Retinal pigment epithelial cell (primary cell): Measurements from ENCODE around the gene CENPU.

ENCODE experiments used
- DNase-seq: peaks from one replicate; pipeline ENCODE4 v3.0.0-alpha.2; 2010; ENCODE audit warnings: low read depth
- H3K4me3 ChIP-seq: 2 replicates; pipeline ENCODE4 v1.5.1; 2011; ENCODE audit warnings: mild to moderate bottlenecking, low read length, control low read depth, moderate library complexity
- TF ChIP-seq, protein P1 (sequence below): conservative IDR thresholded peaks from 2 replicates; pipeline ENCODE4 v1.5.1; 2011; ENCODE audit warnings: low read depth, low read length, control low read depth, inconsistent platforms

CENPU gene

DNA sequence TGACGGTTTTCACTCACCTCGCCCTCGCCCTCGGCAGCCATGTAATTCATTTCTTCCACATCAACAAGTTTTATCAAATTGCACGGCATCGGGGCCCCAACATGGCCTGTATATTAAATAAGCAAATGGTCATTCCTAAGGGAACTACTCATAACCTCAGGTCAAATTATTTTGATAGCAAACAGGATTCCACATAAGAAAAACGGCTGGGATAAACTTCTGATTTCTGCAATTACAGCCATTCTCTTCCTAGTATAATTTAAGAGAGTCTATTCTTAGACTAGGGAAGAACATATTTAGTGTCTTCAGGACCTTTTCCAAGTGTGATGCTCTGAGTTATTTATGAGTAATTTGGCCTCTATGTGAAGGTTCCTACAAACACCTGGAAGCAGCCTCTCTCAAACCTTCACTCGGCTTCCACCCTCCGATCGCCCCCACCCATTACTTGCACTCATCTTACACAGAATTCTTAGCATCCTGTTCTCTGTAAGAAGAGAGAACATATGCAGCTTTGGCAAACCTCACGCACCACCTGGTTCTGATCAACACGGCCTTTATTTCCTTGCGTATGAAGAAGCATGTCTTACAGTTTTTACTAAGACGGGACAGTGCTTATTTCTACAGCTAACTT lies 29.4 kb upstream of the CENPU start:
- H3K4me3 ChIP-seq, result no peak overlapping the region

DNA sequence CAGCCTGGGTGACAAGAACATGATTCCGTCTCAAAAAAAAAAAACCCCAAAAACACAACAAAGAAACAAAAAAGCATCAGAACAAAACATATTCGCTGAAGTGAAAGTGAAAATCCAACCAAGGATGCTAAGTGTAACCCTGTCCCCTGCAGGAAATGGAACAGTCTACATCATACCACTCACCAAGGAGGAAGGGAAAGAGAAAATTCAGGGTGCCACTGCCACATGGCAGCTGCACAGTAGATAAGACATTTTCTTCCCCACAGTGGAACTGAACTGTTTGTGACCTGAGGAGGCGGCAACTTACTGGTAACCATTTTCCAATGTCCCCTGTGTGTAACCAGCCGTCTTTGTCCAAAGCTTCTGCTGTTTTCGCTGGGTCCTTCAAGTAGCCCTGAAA lies 28.2 kb upstream of the CENPU start:
- no peak for DNase-seq
- TF ChIP-seq, protein P1, sequence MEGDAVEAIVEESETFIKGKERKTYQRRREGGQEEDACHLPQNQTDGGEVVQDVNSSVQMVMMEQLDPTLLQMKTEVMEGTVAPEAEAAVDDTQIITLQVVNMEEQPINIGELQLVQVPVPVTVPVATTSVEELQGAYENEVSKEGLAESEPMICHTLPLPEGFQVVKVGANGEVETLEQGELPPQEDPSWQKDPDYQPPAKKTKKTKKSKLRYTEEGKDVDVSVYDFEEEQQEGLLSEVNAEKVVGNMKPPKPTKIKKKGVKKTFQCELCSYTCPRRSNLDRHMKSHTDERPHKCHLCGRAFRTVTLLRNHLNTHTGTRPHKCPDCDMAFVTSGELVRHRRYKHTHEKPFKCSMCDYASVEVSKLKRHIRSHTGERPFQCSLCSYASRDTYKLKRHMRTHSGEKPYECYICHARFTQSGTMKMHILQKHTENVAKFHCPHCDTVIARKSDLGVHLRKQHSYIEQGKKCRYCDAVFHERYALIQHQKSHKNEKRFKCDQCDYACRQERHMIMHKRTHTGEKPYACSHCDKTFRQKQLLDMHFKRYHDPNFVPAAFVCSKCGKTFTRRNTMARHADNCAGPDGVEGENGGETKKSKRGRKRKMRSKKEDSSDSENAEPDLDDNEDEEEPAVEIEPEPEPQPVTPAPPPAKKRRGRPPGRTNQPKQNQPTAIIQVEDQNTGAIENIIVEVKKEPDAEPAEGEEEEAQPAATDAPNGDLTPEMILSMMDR, result no peak
- H3K4me3 ChIP-seq, result no peak overlapping the region

More for the DNA sequence above, 29.4 kb upstream of the CENPU start:
- DNase-seq, result no peak
- TF ChIP-seq, protein P1, result no peak

DNA sequence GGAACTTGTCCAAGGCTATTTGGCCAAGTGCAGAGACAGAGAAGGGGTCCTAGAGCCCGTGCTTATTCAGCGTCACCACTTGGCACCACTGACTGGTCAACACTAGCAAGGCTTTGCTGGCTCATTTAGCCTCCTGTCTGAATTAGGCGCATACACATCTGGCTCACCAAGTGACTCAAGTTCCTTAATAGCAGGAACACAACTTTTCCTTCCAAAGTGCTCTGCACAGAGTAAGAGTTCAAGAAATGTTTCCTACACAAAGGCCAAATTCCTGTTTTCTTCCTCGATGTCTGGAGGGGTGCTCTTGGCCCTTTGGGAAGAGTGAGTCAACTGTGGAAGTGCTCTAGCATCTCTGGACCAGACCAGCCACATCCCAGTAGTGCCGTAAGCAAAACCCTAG lies 26.8 kb upstream of the CENPU start:
- H3K4me3 ChIP-seq, result no peak overlapping the region
- no peak for DNase-seq
- TF ChIP-seq, protein P1, result no peak

DNA sequence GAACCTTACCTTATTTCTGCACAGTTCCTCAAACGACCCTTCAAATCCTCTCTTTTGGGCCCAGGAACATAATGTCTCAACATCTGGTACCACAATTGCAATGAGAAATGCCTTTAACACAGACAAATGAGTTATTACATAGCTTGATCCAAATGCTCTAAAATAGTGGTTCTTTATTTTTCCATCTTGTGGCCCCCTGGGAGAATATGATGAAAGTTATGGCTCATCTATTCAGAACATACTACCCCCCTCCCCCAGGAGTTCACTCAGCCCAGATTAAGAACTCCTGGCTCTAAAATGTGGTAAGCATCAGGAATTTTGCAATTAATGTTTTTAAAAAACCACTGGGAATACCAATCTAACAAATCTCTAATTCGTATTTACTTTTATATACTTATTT lies 23.9 kb upstream of the CENPU start:
- DNase-seq, result no peak
- H3K4me3 ChIP-seq, result no peak overlapping the region
- TF ChIP-seq, protein P1, result no peak

DNA sequence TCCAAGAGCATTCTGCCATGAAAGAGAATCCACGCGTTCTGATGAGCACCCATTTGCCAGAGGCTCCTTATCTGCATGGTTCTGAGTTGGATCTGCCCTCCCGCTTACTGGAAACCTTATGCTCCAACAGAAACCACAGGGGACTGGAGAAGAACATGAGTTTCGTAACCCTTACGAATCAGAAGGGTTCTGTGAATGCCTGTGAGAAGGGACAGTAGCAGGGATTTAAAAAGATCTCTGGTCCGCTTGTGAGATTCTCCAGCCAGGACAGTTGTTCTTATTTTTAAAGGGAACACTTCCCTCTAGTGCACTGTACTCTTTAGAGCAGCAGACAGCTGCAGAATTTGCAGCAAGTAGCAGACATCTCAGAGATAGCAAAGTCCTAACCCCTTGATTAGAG lies 22.5 kb upstream of the CENPU start:
- TF ChIP-seq, protein P1, result no peak

DNA sequence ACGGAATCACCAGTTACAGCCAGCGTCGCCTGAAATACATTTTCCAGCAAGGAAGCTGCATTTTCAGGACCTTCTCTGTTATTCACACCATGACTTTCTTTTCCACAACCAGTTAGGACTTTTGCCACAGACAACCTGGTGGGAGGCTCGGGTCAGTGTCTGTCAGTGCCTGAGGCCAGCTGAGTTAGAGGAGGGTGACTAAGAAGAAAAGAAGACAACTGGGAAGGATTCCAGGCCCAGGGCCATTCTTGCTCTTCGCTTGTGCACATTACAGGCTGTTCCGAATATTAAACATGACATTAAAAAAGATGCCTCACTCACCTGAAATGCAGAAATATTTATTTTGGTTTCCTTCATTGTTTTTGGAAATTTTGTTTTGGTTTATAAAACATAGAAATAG lies 21.4 kb upstream of the CENPU start:
- no peak for DNase-seq

More for the DNA sequence above, 22.5 kb upstream of the CENPU start:
- H3K4me3 ChIP-seq, result no peak overlapping the region
- DNase-seq, result no peak

More for the DNA sequence above, 21.4 kb upstream of the CENPU start:
- H3K4me3 ChIP-seq, result no peak overlapping the region
- TF ChIP-seq, protein P1, result no peak
